GM12872 (cell line): ENCODE data around the gene NR1I3.

Experiments
- CTCF ChIP-seq: IDR thresholded peaks from 3 replicates; pipeline ENCODE4 v1.5.1; 2011; ENCODE audit warnings: low read depth, mild to moderate bottlenecking, low read length, moderate library complexity; ENCODE audit not compliant: insufficient read depth

The NR1I3 gene

GRCh38 chr1:161226320-161226711, 11.7 kb downstream of the NR1I3 start:
- 0 out of 3 replicates have a peak, but pooled peaks have one; percentile 3 for TF ChIP-seq CTCF

GRCh38 chr1:161225534-161226319, 12.3 kb downstream of the NR1I3 start, which contains the start of gene TOMM40L:
Gene TOMM40L (plus strand): TSS chr1:161226060. CDS start chr1:161226490, 430 bp downstream.
- TF ChIP-seq CTCF, result peak; percentile 66

GRCh38 chr1:161225178-161225533, 12.8 kb downstream of the NR1I3 start:
- no peak for TF ChIP-seq CTCF

- TF ChIP-seq CTCF, result no peak
These were observed 14.0 kb downstream of the NR1I3 start for GRCh38 chr1:161223805-161224694.

- no peak for TF ChIP-seq CTCF
These were observed 15.6 kb downstream of the NR1I3 start for GRCh38 chr1:161222175-161223019.

GRCh38 chr1:161220002-161220401, 18.0 kb downstream of the NR1I3 start:
- TF ChIP-seq CTCF, result no peak
